Testis (tissue), 3 donors: ENCODE data around the gene YIF1A. TPM values are rescaled to one million over a fixed set of nuclear protein-coding genes. Genes with fewer than 3 reads are reported as not detected.
A peak's percentile ranks its signal among the peaks of the same experiment; 100 is the strongest.

Experiments used
- DNase-seq: peaks from one replicate; pipeline ENCODE4 v3.0.0-alpha.2; 2019
- H3K27ac ChIP-seq, 2 donors: fragments of 200-600 bp; sonication (generic); one replicate each; pipeline ENCODE4 v1.5.1; 2019
- H3K27me3 ChIP-seq: fragments of 200-600 bp; sonication (generic); one replicate; pipeline ENCODE4 v1.5.1; 2019
- H3K36me3 ChIP-seq: fragments of 200-600 bp; sonication (generic); one replicate; pipeline ENCODE4 v1.5.1; 2017; ENCODE audit warnings: low read depth; ENCODE audit errors: missing control alignments
- H3K4me1 ChIP-seq: fragments of 200-600 bp; sonication (generic); one replicate; pipeline ENCODE4 v1.5.1; 2019
- H3K4me3 ChIP-seq, 2 donors: fragments of 200-600 bp; sonication (generic); one replicate each; pipeline ENCODE4 v1.5.1; 2017 to 2019
- H3K9me3 ChIP-seq: fragments of 200-600 bp; sonication (generic); one replicate; pipeline ENCODE4 v1.5.1; 2017
- CTCF ChIP-seq, 3 experiments: fragments of 450-650 bp in 2 of 3; fragments of 200-600 bp in 1 of 3; sonication (generic) in 1 of 3; IDR thresholded peaks; one replicate each; pipeline ENCODE4 v1.5.1; 2016 to 2019; ENCODE audit warnings: antibody characterized with exemption in 3 of 3, mild to moderate bottlenecking in 2 of 3, moderate library complexity in 1 of 3
- POLR2A ChIP-seq: fragments of 450-650 bp; IDR thresholded peaks from one replicate; pipeline ENCODE4 v1.6.1; 2017; ENCODE audit warnings: antibody characterized with exemption, mild to moderate bottlenecking, moderate library complexity
- WGBS, 2 donors: methylation state at CpG; one replicate each; pipeline ENCODE4 v1.1.5; 2018; 5-methylcytosine and 5-hydroxymethylcytosine counted together
- intact Hi-C: fragments of 100-400 bp; cut with DNase I; formaldehyde crosslinking; loops from one replicate; pipeline ENCODE4 v1.15.1; 2023; ENCODE audit warnings: low total_unique reads
- polyA plus RNA-seq: library from polyadenylated mRNA; stranded (reverse); fragments of 350-450 nt; fragmentation: Illumina TruSeq; extraction: RNeasy Lipid Tissue Mini Kit (QIAGEN cat#74804); gene quantifications from one replicate; pipeline ENCODE4 v1.2.3, GENCODE V29; 2014; ENCODE audit warnings: low read depth, low replicate concordance; ENCODE audit not compliant: insufficient read depth
- total RNA-seq, 2 donors: library from RNA; depleted of rRNA; stranded (reverse); fragments of >200 nt; gene quantifications; one replicate each; pipeline ENCODE4 v1.2.3, GENCODE V29; 2016

YIF1A gene
- total and polyA plus RNA-seq, 3 donors from 2014 or later = 60.5 to 94.1 (median 82.6) TPM

- TF ChIP-seq CTCF (IDR thresholded peaks at IDR 0.05) (no peak), POLR2A (no peak)
- Histone ChIP-seq H3K27ac (no peak overlapping the region), H3K9me3 (no peaks in the 10 kb centered on the region), H3K27me3 (no peaks in the 10 kb centered on the region), H3K36me3 (no peaks in the 10 kb centered on the region), H3K4me1 (peaks cover 11% of the 10 kb centered on the region), H3K4me3 (no peak overlapping the region)
- DNase-seq = no peak
- WGBS, 2 donors = 92 to 100% methylated on average over 3 to 25 of the region's 26 CpGs
- intact Hi-C loops = no loop called here
These were observed 23.2 kb downstream of the YIF1A start for GRCh38 chr11:66265531-66266377.

DNA sequence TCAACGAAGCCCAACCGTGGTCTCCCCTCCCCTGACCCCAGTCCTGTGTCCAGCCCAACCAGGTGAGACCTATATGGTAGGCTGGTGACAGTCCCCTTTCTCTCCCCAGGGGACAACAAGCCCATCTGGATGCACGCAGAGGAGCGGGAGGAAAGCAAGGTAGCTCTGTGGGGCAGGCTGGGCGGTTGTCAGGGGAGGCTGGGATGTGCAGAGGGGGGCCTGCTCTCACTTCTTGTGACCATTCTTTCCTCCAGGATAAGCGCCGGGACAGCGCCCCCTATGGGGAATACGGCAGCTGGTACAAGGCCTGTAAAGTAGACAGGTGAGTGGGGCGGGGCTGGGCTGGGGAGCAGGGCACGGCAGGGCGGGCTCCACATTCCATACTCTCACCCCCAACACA, 24.0 kb downstream of the YIF1A start:
- Histone ChIP-seq H3K27ac (no peak overlapping the region), H3K36me3 (no peaks in the 10 kb centered on the region), H3K9me3 (no peaks in the 10 kb centered on the region), H3K4me3 (no peak overlapping the region), H3K4me1 (peaks cover 11% of the 10 kb centered on the region), H3K27me3 (no peaks in the 10 kb centered on the region)
- intact Hi-C loops = no loop called here
- DNase-seq = no peak
- WGBS, 2 donors = 82% methylated on average over 12 of the region's 12 CpGs
- TF ChIP-seq POLR2A = no peak
- TF ChIP-seq CTCF (IDR thresholded peaks at IDR 0.05) = peak in 2 of 3 experiments; percentile 35

DNA sequence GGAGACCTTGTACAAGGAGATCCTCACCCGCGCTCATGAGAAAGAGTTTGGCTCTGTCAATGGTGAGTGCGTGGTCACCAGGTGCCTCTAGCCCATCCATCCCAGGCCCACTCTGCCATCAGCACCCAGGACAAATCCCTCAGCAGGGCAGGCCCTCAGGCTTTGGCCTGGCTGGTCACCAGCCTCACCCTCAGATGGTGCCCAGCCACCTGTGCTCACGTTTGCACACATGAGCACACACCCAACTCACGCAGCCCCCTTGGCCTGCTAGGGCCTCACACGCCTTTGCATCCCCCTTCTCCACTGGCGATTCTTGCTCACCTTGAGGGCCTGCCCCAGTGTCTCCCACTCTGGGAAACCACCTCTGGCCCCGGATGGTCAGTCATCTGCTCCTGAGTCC, 24.6 kb downstream of the YIF1A start:
- no peak overlapping the region for H3K27ac ChIP-seq
- 95 to 96% methylated on average over 8 of the region's 8 CpGs for WGBS, 2 donors
- intact Hi-C loops = no loop called here
- no peaks in the 10 kb centered on the region for H3K36me3 ChIP-seq
- no peaks in the 10 kb centered on the region for H3K9me3 ChIP-seq
- no peak for DNase-seq
- no peak overlapping the region for H3K4me3 ChIP-seq
- no peak for TF ChIP-seq POLR2A
- no peak for TF ChIP-seq CTCF (IDR thresholded peaks at IDR 0.05)
- H3K4me1 ChIP-seq = peaks cover 7% of the 10 kb centered on the region
- no peaks in the 10 kb centered on the region for H3K27me3 ChIP-seq

- 95% methylated on average over 9 to 10 of the region's 10 CpGs for WGBS, 2 donors
- H3K27me3 ChIP-seq = no peaks in the 10 kb centered on the region
- intact Hi-C loops = no loop called here
- no peak for DNase-seq
- peaks cover 8% of the 10 kb centered on the region for H3K4me1 ChIP-seq
- no peak overlapping the region for H3K4me3 ChIP-seq
- H3K27ac ChIP-seq = no peak overlapping the region
- no peaks in the 10 kb centered on the region for H3K36me3 ChIP-seq
- H3K9me3 ChIP-seq = no peaks in the 10 kb centered on the region
- TF ChIP-seq POLR2A (no peak), CTCF (IDR thresholded peaks at IDR 0.05) (no peak)
These were observed 25.2 kb downstream of the YIF1A start for GRCh38 chr11:66263785-66264184.

DNA sequence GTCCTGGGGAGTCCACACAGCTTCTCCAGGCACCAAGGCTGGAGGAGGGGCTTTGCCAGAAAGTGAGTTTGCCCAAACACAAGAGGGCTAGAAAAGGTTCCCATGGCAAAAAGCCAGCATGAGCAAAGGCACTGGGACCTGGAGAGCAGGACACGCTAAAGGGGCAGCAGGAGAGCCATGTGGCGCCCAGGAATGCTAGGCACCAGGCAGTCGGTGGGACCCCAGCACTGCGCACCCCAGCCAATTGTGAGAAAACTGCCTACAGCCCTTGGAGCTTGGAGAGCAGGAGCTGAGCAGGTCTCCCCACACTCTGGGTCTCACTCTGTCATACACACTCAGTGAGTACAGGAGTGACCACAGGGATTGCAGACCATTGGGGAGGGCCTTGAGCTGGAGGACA, 25.7 kb downstream of the YIF1A start:
- H3K27ac ChIP-seq = no peak overlapping the region
- intact Hi-C loops = no loop called here
- DNase-seq = no peak
- H3K9me3 ChIP-seq = no peaks in the 10 kb centered on the region
- no peaks in the 10 kb centered on the region for H3K27me3 ChIP-seq
- peaks cover 11% of the 10 kb centered on the region for H3K4me1 ChIP-seq
- no peaks in the 10 kb centered on the region for H3K36me3 ChIP-seq
- WGBS, 2 donors = 92 to 94% methylated on average over 4 of the region's 4 CpGs
- no peak overlapping the region for H3K4me3 ChIP-seq
- no peak for TF ChIP-seq CTCF (IDR thresholded peaks at IDR 0.05)
- no peak for TF ChIP-seq POLR2A
